IPS-20b (cell line): ENCODE results near the gene COL6A1.
"Not testable (repeated sequence)": the region's sequence is repeated elsewhere in the genome, so short reads cannot be mapped to it uniquely, and the experiment has no call there.

ENCODE experiments used
- H3K27ac ChIP-seq: one replicate; pipeline ENCODE4 v1.5.1; 2013; ENCODE audit warnings: low read length
- H3K27me3 ChIP-seq: 2 replicates; pipeline ENCODE4 v1.6.1; 2013; ENCODE audit warnings: mild to moderate bottlenecking, low read length, inconsistent platforms; ENCODE audit not compliant: insufficient read depth
- H3K36me3 ChIP-seq: 2 replicates; pipeline ENCODE4 v1.6.1; 2013; ENCODE audit warnings: low read depth, mild to moderate bottlenecking, inconsistent platforms, low read length, moderate library complexity; ENCODE audit not compliant: insufficient read depth
- H3K4me1 ChIP-seq: 2 replicates; pipeline ENCODE4 v1.6.1; 2013; ENCODE audit warnings: mild to moderate bottlenecking, control low read depth, inconsistent platforms, low read length, moderate library complexity; ENCODE audit not compliant: insufficient read depth
- H3K4me3 ChIP-seq: 2 replicates; pipeline ENCODE4 v1.5.1; 2013; ENCODE audit warnings: mild to moderate bottlenecking, low read length, inconsistent platforms
- H3K9ac ChIP-seq: 2 replicates; pipeline ENCODE4 v1.6.1; 2013; ENCODE audit warnings: low read depth, mild to moderate bottlenecking, inconsistent platforms, low read length, moderate library complexity
- H3K9me3 ChIP-seq: 2 replicates; pipeline ENCODE4 v1.6.1; 2013; ENCODE audit warnings: mild to moderate bottlenecking, low read depth, low read length, inconsistent platforms; ENCODE audit not compliant: insufficient read depth

Gene COL6A1

DNA sequence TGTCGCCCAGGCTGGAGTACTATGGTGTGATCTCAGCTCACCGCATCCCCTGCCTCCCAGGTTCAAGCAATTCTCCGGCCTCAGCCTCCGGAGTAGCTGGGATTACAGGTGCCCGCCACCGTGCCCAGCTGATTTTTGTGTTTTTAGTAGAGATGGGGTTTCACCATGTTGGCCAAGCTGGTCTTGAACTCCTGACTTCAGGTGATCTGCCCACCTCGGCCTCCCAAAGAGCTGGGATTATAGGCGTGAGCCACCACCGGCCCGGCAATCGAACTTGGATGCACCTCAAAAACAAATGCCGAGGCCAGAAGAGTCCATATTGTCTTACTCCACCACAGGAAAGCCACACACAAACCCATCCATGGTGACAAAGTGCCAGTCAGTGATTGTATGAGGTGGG lies 65.3 kb downstream of the COL6A1 start:
- not testable (repeated sequence) for H3K27me3 ChIP-seq, H3K9me3 ChIP-seq, H3K9ac ChIP-seq, H3K36me3 ChIP-seq, H3K27ac ChIP-seq, H3K4me3 ChIP-seq
- peaks cover 11% of the 10 kb centered on the region for H3K4me1 ChIP-seq

DNA sequence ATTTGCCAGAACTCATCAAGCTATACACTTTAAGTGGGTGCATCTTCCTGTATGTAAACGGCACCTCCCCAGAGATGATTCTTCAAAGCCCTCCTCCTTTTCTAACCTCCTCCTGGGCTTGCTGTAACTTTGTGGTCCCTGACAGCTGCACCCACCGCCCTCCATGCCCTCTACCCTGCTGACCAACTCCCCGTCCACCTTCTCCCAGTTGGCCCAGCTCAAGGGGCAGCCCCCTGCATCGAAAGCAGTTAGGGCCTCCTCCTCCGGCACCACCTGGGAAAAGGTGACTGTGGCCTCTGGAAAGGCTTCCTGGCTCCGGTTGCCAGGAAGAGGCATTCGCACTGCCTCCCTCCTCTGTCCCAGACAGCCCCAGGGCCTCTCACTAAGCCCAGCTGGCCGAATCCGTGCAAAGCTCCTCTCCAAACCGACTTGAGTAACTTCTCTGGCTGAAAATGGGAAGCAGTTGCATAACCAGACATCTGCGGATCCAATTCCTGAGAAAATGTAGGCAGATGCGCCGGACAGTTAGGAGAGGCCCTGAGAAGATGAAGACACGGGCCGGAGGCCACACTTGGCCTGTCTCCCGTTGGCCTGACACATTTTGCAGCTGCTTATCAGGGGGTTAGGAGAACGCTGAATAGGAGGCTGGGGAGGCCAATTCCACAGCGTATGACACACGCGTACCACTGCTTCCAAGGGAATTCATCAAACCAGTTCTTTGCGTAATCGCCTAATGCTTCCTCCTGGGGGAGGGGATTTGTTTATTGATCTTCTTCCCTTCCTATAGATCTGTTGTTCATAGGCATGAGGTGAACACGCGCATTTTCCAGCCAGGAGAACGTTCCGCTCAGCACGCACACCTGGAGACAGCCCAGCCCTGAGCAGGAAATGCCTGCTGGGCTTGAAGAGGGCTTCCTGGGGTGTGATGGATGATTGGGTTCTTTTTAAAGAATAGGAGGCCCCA lies 67.6 kb downstream of the COL6A1 start:
- no peak overlapping the region; the same call in 1 of the 2 replicates for H3K9ac ChIP-seq
- H3K36me3 ChIP-seq = no peaks in the 10 kb centered on the region
- no peaks in the 10 kb centered on the region for H3K27me3 ChIP-seq
- H3K4me1 ChIP-seq = peaks cover 11% of the 10 kb centered on the region
- H3K4me3 ChIP-seq = no peak overlapping the region
- H3K27ac ChIP-seq = peak overlapping the region; percentile 15
- H3K9me3 ChIP-seq = no peaks in the 10 kb centered on the region

DNA sequence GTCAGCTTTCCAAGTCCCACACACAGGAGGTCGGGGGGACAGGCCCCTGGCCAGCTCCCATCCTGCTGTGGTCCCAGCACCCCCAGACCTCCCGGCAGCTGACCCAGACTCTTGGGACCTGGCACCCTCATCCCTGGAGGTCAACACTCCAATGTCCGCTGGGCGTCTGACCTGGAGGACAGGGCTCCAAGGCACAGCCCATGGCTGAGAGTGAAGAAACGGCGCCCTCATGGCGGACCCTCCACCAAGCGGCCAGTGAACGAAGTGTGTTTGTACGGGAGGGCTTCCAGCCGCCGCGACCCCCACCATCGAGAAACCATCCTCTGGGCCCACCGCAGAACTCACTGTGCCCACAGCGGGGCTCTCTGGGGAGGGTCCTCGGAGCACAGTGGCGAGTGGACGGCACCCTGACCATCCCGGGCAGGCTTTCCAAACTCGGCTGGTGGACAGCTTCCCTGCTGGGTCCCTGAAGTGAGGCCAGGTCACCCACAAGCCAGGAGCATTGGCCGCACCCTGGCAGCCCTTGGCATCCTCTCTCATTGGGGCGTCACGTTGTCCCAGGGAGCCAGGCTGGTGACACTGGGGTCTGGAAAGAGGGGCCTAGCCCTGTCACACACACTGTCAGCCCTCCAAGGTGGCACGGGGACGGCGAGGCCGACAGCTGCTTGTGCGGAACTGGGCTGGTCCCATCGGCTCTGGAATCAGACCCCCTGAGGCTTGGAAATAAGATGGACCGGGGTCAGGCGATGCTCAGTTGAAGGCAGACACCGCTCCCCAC lies 68.5 kb downstream of the COL6A1 start:
- no peak overlapping the region for H3K4me3 ChIP-seq
- H3K9me3 ChIP-seq = no peaks in the 10 kb centered on the region
- no peaks in the 10 kb centered on the region for H3K36me3 ChIP-seq
- H3K27ac ChIP-seq = peak overlapping the region; percentile 15
- no peak overlapping the region for H3K9ac ChIP-seq
- no peaks in the 10 kb centered on the region for H3K27me3 ChIP-seq
- H3K4me1 ChIP-seq = peaks cover 11% of the 10 kb centered on the region

DNA sequence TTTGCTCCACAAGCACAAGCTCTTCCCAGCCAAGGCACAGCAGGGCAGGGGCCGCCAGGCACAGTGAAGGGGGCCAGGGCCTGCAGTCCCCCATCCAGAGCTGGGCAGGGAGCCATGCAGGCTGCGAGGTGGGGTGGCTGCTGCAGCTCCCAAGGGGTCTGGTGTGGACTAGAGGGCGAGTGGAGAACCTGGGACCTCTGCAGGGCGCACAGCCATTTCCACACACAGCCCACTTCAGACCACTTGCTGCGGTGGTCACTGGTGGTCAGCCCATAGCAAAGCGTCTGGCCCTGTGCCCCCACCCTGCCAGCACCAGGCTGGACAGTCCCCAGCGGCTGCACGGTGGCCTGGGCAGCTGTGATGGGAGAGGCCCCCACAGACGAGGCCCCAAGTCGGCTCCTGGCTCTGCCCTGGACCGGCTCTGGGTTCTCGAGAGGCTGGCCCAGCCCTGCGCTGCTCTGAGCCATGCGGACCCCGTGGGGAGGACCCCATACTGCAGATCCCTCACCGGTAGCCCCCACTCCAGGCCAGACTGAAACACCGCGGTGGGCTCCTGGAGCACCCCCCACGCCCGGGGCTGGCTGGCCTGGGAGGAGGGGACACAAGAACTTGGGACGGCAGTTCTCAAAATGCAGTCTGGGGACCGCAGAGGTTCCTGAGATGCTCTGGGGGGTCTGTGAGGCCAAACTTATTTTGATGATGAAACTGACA lies 69.3 kb downstream of the COL6A1 start:
- H3K9me3 ChIP-seq = no peaks in the 10 kb centered on the region
- no peak overlapping the region for H3K4me3 ChIP-seq
- peaks cover 11% of the 10 kb centered on the region for H3K4me1 ChIP-seq
- H3K36me3 ChIP-seq = no peaks in the 10 kb centered on the region
- no peaks in the 10 kb centered on the region for H3K27me3 ChIP-seq
- H3K27ac ChIP-seq = no peak overlapping the region
- no peak overlapping the region for H3K9ac ChIP-seq

DNA sequence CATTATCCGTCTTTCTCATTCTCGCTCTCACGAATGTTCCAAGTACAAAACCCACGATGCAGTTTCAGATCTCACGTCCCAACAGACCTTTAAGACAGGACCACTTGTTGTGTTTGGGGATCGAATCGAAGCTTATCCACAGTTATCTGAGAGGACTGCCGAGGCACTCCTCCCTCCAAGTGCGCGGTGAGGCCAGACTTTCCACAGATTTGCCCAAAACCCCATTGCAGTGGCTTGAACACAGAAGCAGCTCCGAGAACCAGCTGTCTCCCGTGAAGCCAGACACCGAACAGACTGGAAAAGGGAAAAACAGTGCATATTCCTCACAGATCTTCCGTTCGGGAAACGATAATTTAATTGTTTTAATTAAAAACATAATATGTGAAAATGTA lies 69.8 kb downstream of the COL6A1 start:
- H3K36me3 ChIP-seq = no peaks in the 10 kb centered on the region
- H3K9ac ChIP-seq = no peak overlapping the region
- H3K27me3 ChIP-seq = no peaks in the 10 kb centered on the region
- H3K9me3 ChIP-seq = no peaks in the 10 kb centered on the region
- peaks cover 11% of the 10 kb centered on the region for H3K4me1 ChIP-seq
- H3K27ac ChIP-seq = no peak overlapping the region
- H3K4me3 ChIP-seq = no peak overlapping the region

DNA sequence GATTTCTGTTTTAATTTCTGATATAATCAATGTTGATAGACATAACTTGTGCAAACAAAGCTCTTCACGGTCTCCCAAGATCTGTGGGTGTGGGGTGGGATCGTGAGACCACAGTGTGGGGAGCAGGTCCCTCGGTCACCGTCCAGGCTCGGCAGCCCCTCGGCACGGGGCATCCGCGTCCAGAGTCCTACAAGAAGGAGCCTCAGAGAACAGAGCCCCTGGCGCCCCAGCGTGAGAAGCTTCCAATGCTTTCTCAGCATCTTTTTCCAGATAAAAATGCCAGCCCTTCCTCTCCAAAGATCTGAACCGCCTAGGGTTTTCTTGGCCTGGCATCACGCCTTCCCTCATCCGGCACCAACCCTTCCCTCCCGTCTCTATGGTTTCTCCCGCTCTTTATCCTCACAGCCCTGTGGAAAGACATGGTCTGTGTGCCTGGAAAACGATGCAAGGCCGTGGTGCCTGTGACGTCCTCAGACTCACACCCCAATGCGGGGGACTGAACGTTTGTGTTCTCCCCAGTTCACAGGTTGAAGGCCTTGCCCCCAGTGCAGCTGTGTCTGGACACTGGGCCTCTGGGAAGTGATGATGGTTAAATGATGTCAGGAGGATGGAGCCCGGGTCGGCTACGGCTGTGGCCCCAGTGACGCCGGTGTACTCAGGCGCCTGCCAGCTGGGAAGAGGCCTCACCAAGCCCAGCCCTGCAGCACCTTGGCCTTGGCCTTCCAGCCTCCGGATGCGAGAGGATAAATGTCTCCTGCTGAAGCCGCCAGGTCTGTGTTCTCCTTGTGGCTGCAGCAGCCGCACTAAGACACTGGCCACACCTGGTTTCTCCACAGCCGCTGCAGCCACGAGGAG lies 70.5 kb downstream of the COL6A1 start:
- no peaks in the 10 kb centered on the region for H3K36me3 ChIP-seq
- H3K27me3 ChIP-seq = no peaks in the 10 kb centered on the region
- no peak overlapping the region for H3K27ac ChIP-seq
- no peak overlapping the region for H3K4me3 ChIP-seq
- no peaks in the 10 kb centered on the region for H3K9me3 ChIP-seq
- H3K4me1 ChIP-seq = peaks cover 11% of the 10 kb centered on the region
- H3K9ac ChIP-seq = no peak overlapping the region

DNA sequence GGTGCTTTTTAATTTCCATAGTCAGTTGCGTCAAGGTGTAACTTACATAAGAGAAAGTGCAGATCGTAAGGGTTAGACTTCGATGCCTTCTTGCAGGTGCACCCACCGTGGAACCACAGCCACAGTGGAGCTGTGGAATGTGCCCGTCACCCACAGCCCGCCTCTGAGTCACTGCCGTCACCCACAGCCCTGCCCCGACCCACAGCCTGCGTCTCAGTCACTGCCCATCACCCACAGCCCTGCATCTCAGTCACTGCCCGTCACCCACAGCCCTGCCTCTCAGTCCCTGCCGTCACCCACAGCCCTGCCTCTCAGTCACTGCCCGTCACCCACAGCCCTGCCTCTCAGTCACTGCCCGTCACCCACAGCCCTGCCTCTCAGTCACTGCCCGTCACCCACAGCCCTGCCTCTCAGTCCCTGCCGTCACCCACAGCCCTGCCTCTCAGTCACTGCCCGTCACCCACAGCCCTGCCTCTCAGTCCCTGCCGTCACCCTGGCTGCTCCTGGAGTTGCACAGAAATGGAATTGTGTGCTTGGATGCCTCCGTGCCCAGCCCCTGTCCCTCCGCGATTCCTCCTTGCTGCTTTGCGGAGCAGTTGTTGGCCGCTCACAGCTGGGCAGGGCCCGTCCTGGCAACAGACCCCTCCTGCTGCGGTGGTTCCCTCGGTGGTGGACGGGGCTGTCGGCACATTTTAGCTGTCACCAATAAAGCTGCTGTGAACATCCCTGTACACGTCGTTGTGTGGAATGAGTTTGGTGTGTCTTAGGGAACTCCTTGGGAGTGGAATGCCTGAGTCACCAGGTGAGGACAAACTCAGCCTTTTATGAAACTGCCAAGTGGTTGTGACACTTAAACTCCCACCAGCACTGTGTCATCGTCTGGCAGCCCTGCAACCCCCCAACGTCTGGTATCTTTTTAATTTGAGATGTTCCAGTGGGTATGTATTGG lies 71.4 kb downstream of the COL6A1 start:
- Histone ChIP-seq H3K27ac (no peak overlapping the region), H3K4me3 (no peak overlapping the region), H3K27me3 (no peaks in the 10 kb centered on the region), H3K4me1 (peaks cover 11% of the 10 kb centered on the region), H3K9me3 (no peaks in the 10 kb centered on the region), H3K9ac (no peak overlapping the region), H3K36me3 (no peaks in the 10 kb centered on the region)

DNA sequence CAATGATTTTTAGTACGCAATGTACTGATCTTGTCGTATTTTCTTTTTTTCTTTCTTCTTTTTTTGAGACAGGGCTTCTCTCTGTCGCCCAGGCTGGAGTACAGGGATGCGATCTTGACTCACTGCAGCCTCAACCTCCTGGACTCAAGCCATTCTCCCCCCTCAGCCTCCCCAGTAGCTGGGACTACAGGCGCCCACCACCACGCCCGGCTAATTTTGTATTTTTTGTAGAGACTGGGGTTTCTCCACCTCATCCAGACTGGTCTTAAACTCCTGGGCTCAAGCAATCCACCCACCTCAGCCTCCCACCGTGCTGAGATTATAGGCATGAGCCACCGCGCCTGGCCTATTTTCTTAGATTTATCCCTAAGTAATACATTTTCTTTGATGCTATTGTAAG lies 72.5 kb downstream of the COL6A1 start:
- H3K36me3 ChIP-seq = no peaks in the 10 kb centered on the region

DNA sequence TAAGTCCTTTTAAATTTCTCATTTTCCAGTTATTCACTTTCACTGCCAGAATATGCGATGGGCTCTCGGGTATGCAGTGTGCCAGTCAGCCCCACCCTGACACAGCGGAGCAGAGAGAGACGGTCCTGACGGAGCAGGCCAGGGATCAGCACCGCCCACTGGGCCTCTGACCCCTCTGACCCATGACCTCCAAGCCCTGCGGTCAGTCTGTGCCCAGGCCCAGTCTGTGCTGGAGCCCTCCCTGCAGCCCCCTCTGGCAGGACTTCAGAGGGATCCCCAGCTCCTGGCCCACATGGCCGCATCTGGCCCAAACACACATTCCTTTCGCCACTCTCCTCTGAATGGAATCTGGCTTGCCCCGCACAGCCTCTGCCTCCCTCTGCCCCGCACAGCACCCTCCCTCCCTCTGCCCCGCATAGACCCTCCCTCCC lies 72.9 kb downstream of the COL6A1 start:
- no peaks in the 10 kb centered on the region for H3K27me3 ChIP-seq
- H3K36me3 ChIP-seq = no peaks in the 10 kb centered on the region
- peaks cover 7% of the 10 kb centered on the region for H3K4me1 ChIP-seq
- no peak overlapping the region for H3K27ac ChIP-seq
- no peak overlapping the region for H3K9ac ChIP-seq
- H3K4me3 ChIP-seq = no peak overlapping the region
- H3K9me3 ChIP-seq = peaks cover 11% of the 10 kb centered on the region

More for the DNA sequence above, 72.5 kb downstream of the COL6A1 start:
- no peaks in the 10 kb centered on the region for H3K27me3 ChIP-seq
- H3K9me3 ChIP-seq = peaks cover 7% of the 10 kb centered on the region
- peaks cover 11% of the 10 kb centered on the region for H3K4me1 ChIP-seq
- H3K27ac ChIP-seq = no peak overlapping the region
- no peak overlapping the region for H3K9ac ChIP-seq
- no peak overlapping the region for H3K4me3 ChIP-seq
